Left ventricle myocardium inferior (tissue), 1 donor: ENCODE results near the gene GCK. TPM values are rescaled to one million over a fixed set of nuclear protein-coding genes. Genes with fewer than 3 reads are reported as not detected.
A peak's percentile ranks its signal among the peaks of the same experiment; 100 is the strongest.

Experiments
- DNase-seq: peaks from one replicate; pipeline ENCODE4 v3.0.0-alpha.2; 2020
- H3K27ac ChIP-seq: fragments of 200-600 bp; replicated peaks from 2 replicates; pipeline ENCODE4 v1.8.0; 2021
- H3K27me3 ChIP-seq: fragments of 200-600 bp; 2 replicates; pipeline ENCODE4 v1.8.0; 2021; ENCODE audit warnings: low read depth
- H3K36me3 ChIP-seq: fragments of 200-600 bp; 2 replicates; pipeline ENCODE4 v1.8.0; 2021
- H3K4me1 ChIP-seq: fragments of 200-600 bp; 2 replicates; pipeline ENCODE4 v1.8.0; 2021
- H3K4me3 ChIP-seq: fragments of 200-600 bp; 2 replicates; pipeline ENCODE4 v1.8.0; 2021; ENCODE audit warnings: mild to moderate bottlenecking, moderate library complexity
- H3K9me3 ChIP-seq: fragments of 200-600 bp; replicated peaks from 2 replicates; pipeline ENCODE4 v1.8.0; 2021
- CTCF ChIP-seq: fragments of 200-600 bp; IDR thresholded peaks from 2 replicates; pipeline ENCODE4 v1.8.0; 2021; ENCODE audit warnings: antibody characterized with exemption, mild to moderate bottlenecking, borderline replicate concordance
- intact Hi-C: fragments of 100-400 bp; cut with micrococcal nuclease; formaldehyde crosslinking; loops from one replicate; pipeline ENCODE4 v1.11.0; 2022
- total RNA-seq: library from RNA; stranded (reverse); fragmentation: NEBNext Ultra II Directional; extraction: Animal tissue kit (Norgen Biotek cat#: 25700); gene quantifications from one replicate; pipeline ENCODE4 v1.2.1, GENCODE V29; 2021
- donor health status: DM: no; HTN: yes; CAD: no; lungs with severe emphysema.

The GCK gene
- total RNA-seq, 1 donor from 2014 or later: 0.49 TPM

DNA sequence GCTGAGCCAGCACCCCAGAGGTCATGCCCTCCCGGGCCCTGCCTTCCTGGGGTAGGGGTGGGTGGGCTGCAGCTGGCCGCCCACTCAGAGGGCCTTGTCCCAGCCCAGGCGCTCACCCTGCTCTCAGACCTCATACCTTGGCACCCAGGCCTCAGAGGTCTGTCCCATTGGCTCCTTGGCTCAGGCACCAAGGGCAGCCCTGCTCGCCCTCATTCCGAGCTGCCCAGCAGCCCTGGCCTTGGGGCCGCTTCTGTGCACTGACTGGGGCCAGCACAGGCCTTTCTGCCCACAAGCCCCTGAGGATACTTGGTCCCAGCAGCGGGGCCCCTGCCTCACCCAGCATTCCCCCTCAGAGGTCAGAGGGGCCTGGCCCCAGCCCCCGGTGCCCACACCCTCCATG lies 45.8 kb upstream of the GCK start:
- no peaks in the 10 kb centered on the region for H3K4me1 ChIP-seq
- intact Hi-C loops: no loop called here

GRCh38 chr7:44232901-44233715 lies 43.9 kb upstream of the GCK start:
- Histone ChIP-seq H3K9me3 (no peaks in the 10 kb centered on the region), H3K27ac (no peak overlapping the region), H3K36me3 (no peaks in the 10 kb centered on the region), H3K4me3 (no peak overlapping the region), H3K27me3 (no peaks in the 10 kb centered on the region), H3K4me1 (no peaks in the 10 kb centered on the region)
- no peak for TF ChIP-seq CTCF
- intact Hi-C loops: no loop called here
- DNase-seq: no peak

More for the DNA sequence above, 45.8 kb upstream of the GCK start:
- DNase-seq: no peak
- Histone ChIP-seq H3K27ac (no peak overlapping the region), H3K27me3 (no peaks in the 10 kb centered on the region), H3K4me3 (no peak overlapping the region), H3K9me3 (no peaks in the 10 kb centered on the region), H3K36me3 (no peaks in the 10 kb centered on the region)
- TF ChIP-seq CTCF: no peak

DNA sequence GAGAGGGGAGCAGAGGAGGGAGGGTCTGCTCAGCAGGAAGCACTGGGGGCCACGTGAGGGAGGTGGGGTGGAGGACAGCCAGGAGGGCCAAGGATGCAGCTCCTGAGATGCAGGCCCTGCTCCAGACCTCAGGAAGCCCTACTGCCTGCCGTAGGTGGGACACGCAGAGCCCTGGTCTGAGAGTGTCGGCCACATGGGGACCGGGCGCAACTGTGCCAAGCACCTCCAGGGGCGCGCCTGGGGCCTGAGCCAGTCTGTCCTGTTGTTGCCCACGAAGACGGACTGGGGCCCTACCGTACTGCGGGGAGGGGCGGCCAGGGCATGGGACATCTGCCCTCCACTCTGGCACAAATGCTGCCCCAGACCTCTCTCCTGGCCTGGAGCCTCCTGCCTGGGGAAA lies 43.2 kb upstream of the GCK start:
- no peak for TF ChIP-seq CTCF
- no peak for DNase-seq
- H3K27ac ChIP-seq: no peak overlapping the region
- intact Hi-C loops: no loop called here
- H3K27me3 ChIP-seq: no peaks in the 10 kb centered on the region
- H3K4me3 ChIP-seq: no peak overlapping the region
- no peaks in the 10 kb centered on the region for H3K36me3 ChIP-seq
- H3K4me1 ChIP-seq: no peaks in the 10 kb centered on the region
- H3K9me3 ChIP-seq: no peaks in the 10 kb centered on the region

DNA sequence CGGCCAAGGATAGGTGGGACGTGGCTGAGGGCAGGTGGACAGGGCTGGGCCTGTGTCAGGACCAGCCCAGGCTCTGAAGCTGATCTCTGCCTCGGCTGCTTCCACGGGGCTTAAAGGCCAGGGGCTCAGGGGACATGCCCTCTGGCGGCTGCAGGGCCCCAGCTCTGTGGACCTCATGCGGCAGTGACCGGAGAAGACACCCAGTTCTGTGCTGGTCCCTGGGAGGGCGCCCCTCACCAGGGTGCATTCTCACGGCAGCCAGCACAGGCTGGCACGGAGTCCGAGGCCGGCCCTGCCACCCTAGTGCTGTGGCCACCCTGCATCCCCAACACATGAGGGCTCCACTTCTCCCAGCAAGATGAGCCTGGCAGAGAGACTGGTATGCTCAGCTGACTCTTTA lies 41.8 kb upstream of the GCK start:
- intact Hi-C loops: no loop called here
- peak; percentile 12 for TF ChIP-seq CTCF
- H3K4me1 ChIP-seq: no peaks in the 10 kb centered on the region

DNA sequence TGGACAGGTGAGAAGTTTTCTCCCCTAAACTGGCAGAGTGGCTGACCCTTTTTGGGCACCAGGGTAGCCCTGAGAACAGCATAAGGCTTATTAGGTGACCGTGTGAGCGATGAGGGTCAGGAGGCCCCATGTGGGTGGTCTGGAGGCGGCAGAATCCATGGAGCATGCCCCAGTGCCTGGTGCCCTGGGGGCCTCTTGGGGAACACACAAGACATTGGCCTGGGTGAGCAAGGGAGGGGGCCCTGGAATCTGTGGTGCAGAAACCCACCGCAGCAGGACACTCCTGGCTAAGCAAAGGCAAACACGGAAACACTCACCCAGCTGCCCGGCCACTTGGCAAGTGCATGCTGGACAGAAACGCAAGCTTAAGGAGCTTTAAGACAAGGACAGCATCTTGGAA lies 41.0 kb upstream of the GCK start:
- Histone ChIP-seq H3K36me3 (no peaks in the 10 kb centered on the region), H3K4me1 (no peaks in the 10 kb centered on the region), H3K27me3 (peaks cover 12% of the 10 kb centered on the region), H3K4me3 (no peak overlapping the region), H3K27ac (no peak overlapping the region), H3K9me3 (no peaks in the 10 kb centered on the region)
- TF ChIP-seq CTCF: no peak
- no peak for DNase-seq
- intact Hi-C loops: no loop called here

More for the DNA sequence above, 41.8 kb upstream of the GCK start:
- no peak for DNase-seq
- Histone ChIP-seq H3K4me3 (no peak overlapping the region), H3K27ac (no peak overlapping the region), H3K27me3 (peaks cover 4% of the 10 kb centered on the region), H3K36me3 (no peaks in the 10 kb centered on the region), H3K9me3 (no peaks in the 10 kb centered on the region)
